Measurements from ENCODE around the gene COL23A1.

COL23A1 gene

DNA sequence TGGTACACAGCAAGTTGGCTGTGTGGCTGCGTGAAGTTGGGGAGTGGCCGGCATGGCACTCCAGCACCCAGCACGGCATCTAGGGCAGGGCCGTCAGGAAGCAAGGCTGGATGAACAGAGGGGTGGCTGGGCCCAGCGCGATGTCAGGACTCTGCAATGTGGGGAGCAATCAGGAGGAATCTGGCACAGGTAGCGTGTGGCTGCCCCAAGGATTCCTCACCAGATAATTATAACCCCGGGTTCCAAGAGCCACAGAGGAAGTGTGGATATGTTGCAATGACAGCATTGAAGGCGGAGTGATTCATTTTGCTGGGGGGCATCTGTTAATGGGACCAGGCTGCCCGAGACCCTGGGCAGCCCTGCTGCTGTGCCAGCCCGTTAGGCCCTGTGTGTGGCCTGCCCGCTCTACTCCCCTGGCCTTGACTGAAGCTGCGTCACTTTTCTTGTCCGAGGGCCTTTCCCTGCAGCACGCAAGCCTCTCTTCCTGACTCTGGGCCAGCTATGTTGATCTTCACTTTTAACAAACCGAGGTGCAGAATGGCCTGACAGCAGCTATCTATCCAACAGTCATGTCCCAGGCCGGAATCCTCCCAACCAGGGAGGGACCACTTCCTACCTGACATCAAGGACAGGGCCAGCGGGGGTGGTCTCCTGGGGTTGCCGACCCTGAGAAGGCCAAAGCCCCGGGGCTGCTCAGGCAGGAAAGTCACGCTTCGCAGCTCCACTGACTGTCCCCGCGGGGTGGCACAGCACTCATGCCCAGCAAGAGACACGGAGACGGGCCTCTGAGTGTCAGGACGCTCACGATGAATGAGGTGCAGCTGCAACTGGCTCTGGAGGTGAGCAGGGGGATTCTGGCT lies 239.6 kb downstream of the COL23A1 start:
- DNase-seq (ENCODE audit: extremely low read depth in 1 of 2, low read depth in 1 of 2): no peak

DNA sequence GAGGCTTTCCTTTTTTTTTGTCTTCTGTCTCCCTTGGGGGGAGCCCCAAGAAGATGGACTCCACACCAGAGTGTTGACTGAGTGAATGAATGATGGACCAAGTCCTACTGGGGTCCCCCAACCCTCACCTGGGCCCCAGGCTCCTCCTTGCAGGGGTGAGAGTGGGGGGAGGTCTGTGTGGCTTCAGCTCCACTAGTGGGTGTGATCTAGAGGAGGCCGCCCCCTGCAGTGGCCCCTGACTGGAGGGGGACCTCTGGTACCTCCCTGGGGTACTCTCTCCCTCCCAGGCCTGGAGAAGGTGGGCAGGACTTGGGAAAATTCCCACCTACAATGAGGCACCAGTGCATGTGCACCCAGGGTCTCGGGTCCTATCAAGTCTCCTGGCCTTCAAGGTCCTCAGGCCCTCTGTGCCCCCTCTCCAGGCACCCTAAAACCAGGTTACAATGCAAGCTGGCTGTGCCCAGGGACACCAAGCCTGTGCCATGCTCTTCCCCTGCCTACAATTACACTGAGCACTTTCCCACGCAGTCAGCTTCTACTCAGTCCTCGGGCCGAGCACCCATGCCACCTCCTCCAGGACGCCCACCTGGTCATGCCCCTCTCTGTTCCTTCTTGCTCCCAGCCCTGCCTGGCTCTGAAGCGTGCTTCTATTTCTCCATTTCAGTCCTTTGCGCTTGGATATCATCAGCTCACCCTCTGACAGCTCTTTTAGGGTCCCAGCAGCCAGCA lies 240.4 kb downstream of the COL23A1 start:
- DNase-seq (ENCODE audit: extremely low read depth in 1 of 2, low read depth in 1 of 2): no peak

DNA sequence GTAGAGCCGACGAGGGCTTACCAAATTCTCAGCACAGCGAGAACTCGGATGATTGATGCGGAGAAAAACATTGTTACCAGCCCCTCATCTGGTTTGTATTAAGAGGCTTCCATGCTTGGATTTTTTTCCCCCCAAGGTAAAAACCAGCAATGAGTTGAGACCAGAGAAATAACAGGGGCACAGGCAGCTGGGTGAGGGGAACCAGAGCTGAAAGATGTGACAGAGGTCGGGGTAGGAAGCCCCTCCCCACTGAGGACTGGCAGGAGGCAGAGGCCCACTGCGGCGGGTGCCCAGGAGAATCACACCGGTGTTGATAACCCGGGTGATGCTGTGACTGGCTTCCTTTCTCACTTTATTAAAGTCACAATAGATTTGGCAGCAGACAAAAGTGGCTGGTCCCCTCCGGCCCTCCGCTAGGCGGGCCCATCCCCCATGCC lies 241.1 kb downstream of the COL23A1 start:
- DNase-seq (ENCODE audit: extremely low read depth in 1 of 2, low read depth in 1 of 2): no peak

DNA sequence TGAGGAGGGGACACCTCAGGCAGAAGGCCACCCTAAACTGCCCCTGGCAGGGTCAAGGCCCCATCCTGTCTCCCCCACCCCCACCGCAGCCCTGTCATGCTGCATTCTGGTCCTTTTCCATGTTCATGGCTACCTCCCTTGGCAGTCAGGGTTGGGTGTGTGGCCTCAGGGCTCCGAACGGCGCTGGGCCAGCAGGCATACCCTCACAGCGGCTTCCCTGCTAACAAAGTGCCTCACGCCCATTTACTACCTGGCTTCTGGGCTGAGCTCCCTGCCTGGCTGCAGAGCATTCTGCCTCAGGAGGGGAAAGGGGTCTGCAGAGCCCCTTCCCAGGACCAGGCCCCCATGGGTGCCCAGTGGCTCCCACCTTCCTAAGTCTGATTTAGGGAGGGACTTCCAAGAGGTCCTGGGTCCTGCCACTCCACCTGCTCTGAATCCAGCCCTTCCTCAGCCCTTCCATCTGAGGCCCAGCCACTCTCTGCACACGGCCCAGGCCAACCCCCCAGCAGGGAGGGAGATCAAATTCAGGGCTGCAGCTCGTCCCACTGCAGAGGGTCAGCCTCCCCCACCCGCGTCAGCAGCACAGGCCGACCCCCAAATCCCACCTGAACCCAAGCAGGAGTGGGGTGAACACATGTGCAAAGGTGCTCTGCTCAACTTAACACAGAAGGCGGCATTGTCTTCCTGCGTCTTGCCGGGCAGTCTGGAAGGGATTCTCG lies 241.7 kb downstream of the COL23A1 start:
- no peak for DNase-seq (ENCODE audit: extremely low read depth in 1 of 2, low read depth in 1 of 2)

DNA sequence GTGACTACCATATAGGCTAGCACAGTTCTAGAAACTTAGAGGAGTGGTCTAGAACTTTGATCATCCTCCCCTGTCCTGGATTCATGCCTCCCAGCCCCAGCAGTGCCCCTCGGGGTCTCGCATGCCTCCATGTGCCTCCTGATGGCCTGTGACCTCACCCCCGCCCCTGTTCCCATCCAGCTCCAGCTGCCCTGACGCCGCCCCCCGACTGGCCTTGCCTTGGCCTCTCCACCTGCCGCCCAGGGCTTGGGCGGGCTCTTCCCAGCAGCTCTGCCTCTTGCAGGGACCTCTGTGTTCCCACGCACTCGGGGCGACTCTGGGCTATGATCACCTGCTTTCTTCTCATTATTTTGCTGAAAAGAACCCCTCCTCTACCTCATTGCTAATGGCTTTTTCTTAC lies 242.2 kb downstream of the COL23A1 start:
- DNase-seq (ENCODE audit: extremely low read depth in 1 of 2, low read depth in 1 of 2): no peak

DNA sequence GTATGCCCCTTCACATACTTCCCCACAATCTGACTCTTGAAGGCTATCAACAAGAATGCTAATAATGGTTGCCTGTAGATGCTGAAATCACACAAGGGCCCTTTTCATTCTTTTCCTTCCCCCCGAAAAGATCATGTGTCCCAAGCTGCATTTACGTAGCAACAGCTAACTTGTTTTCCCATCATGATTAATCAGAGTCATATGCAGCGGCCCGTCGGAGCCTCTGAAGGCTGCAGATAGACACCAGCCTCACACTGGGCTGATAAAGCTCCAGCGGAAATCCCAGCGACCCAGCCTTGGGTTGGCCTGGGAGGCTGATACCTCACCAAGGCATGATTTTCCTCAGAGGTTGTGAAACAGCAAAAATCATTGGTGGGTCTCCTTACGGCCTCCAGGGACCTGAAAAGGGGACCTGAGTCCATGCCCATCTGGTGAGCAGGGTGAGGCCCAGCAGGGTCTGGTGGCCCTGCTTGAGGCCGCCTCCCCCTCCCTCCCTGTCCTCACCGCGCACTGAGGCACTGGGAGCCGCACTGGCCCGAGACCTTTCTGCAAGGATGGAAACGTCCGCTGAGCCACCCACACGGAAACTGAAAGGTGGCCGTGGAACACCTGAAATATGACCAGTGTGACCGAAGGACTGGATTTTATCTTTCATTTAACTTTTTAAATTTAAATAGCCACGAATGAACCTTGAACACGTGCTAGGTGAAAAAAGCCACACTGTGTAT lies 243.4 kb downstream of the COL23A1 start:
- no peak for DNase-seq (ENCODE audit: extremely low read depth in 1 of 2, low read depth in 1 of 2)

DNA sequence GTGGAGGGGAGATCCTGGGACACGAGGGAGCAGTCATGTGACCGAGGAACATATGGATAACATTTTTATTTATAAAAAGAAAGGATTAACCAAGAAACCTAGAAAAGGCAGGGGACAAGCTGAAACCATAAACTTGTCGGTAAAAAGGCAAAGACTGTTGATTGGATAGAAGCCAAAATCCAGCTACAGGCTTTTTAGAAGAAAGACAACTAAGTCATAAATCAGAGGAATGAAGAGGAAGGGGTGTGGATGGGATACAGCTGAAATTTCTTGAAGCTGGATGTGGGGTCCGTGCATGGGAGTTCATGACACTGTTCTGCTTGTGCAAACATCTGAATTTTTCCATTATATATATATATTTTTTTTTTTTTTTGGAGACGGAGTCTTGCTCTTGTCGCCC lies 246.9 kb downstream of the COL23A1 start:
- DNase-seq (ENCODE audit: extremely low read depth in 1 of 2, low read depth in 1 of 2): no peak

DNA sequence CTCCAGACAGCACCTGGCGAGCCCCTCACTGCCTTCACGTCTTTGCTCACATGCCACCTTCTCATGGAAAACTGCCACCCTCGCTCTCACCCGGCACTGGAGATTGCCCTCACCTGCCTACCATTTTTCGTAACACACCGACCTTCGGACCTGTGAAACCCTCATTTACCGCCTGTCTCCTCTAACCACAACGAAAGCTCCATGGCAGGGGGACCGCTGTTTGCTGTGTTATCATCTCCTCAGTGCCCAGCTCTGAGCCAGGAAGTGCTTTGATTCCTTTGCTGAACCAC lies 248.4 kb downstream of the COL23A1 start:
- DNase-seq (ENCODE audit: extremely low read depth in 1 of 2, low read depth in 1 of 2): no peak

DNA sequence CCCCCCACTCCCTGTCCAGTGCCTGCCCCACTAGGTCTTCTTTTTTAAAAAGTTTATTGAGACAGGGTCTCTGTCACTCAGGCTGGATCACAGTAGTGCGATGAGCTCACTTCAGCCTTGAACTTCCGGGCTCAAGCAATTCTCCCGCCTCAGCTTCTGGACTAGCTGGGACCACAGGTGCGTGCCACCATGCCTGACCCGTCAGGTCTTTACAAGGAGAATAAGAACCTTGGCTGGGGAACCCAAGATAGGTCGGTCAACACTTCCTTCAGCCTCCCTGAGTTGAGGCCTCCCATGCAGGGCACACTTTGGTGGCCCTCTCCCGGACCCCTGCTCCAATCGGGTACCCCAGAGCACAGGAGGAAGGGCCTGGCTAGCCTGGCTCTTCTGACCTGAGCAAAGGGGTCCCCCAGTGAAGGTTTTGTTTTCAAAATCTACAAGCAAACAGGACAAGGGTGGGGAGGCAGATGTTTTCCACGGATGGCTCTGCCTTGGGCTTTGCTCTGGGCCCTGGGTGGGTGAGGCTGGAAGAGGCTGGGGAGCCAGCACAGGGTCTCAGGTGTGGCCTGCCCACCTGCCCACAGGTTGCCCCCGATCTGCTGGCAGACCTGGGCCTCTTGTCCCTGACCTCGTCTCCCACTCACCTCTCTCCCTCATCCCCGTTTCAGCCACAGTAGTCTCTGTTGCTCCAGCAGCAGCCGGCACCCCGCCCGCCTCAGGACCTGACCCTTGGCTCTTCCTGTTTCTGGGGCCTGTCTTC lies 248.9 kb downstream of the COL23A1 start:
- DNase-seq (ENCODE audit: extremely low read depth in 1 of 2, low read depth in 1 of 2): no peak

DNA sequence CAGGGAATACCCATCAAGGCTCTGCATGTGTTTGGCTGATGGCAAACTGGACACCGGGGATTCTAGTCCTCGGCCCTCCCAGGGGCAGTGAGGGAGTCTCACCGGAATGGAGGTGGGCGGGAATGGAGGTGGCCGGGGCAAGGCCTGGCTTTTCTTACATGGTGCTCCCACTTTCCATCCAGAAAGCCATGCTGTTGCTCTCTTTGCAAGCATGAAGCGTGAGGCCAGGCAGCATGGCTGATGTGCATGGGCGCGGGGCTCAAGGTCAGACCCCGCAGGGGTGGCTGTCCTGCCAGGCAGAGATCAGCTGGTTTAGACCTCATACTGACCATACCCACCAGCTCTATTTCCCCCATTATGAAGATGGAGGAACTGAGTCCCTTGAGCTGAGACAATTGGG lies 249.6 kb downstream of the COL23A1 start:
- no peak for DNase-seq (ENCODE audit: extremely low read depth in 1 of 2, low read depth in 1 of 2)

DNA sequence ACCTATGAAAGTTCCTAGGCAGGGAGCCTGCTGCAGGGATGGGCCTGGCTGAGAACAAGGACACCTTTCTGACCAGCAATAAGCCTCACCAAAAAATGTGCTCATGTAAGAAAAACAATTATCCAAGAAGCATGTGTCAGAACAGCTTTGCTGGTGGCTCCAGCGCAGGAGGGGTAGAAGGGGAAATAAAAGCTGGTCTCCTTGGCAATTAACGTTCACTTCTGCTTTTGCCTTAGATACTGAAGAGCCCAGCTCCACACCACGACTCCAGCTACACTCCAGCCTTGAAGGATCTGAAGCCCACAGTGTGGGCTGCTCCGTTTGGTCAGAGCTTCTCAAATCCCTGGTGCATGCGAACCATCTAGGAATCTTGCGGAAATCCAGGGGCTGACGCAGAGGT lies 250.0 kb downstream of the COL23A1 start:
- DNase-seq (ENCODE audit: extremely low read depth in 1 of 2, low read depth in 1 of 2): no peak

DNA sequence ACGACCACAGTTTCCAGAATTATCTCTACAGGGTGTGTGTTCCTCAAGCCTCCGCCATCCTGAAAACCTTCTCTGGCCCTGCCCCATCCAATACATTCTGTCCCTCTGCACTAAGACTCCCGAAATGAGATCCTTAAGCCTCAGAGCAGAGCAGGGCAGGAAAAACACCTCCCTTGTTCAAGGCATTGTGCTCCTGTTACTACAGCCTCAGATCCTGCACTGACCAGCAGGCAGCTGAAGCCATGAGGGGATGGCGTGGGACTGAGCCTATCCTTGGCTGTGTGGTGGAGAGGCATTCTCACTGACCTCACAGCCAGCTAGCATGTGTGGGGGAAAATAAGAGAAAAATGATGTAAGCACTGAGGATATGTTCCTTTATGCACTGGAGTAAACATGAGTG lies 250.9 kb downstream of the COL23A1 start:
- no peak for DNase-seq (ENCODE audit: extremely low read depth in 1 of 2, low read depth in 1 of 2)

DNA sequence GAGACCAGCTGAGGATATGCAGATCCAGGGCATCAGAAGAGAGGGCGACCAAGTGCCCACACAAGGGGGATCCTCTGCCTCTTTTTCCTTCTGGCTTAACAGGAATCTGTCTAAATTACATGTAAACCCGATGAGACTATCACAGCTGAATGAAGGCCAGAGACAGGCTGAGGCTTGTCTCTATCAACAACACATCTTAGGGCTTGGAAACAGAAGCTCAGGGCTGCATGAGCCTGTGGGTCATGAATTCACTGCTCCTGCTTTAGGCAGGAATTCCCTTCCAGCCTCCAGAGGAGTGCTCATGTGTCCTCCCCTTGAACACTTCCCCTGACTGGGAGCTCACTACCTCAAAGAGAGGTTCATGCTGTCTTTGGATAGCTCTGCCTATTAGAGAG lies 251.4 kb downstream of the COL23A1 start:
- no peak for DNase-seq (ENCODE audit: extremely low read depth in 1 of 2, low read depth in 1 of 2)

DNA sequence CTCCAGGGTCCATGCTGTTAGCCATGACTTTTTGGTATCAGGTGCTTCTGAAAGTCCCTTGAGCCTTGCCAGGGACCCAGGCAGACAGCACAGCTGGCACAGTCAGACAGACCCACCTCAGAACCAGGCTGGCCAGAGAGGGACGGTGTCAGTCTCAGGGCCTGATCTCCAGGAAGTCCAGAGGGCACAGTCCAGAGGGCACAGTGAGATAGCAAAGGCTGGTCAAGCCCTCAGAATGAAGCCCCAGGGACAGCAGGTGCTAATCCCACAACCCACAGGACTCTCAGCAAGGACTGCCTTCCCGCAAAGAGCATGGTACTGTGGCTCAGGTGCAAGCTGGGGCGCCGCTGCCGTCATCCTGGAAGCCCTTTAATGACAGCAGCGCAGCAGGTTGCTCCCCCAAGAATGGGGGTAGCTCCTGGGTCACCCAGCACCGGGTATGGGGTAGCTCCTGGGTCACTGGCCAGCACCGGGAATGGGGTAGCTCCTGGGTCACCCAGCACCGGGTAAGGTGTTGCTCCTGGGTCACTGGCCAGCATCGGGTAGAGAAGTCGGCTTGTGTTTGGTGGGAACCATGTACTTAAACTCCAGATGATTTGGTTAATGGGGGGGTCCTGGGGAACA lies 252.0 kb downstream of the COL23A1 start:
- DNase-seq (ENCODE audit: extremely low read depth in 1 of 2, low read depth in 1 of 2): no peak

DNA sequence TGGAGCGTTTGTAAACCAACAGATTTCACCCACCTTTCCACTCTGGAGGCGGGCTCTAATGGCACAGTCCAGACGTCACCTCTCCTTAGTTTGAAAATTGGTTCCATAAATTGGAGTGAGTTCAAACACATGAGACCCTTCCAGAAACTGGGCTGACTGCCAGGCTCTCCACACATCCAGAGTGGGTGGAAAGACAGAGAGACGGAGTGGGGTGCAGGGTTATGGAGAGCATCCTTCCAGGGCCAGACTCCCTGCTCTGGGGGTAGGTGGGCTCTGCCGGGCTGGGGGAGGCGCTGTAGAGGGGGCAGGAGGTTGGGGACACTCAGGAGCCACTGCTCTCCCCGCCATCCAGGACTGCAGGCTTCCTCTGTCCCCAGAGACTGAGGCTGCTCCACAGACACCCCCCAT lies 252.9 kb downstream of the COL23A1 start:
- DNase-seq (ENCODE audit: extremely low read depth in 1 of 2, low read depth in 1 of 2): no peak

DNA sequence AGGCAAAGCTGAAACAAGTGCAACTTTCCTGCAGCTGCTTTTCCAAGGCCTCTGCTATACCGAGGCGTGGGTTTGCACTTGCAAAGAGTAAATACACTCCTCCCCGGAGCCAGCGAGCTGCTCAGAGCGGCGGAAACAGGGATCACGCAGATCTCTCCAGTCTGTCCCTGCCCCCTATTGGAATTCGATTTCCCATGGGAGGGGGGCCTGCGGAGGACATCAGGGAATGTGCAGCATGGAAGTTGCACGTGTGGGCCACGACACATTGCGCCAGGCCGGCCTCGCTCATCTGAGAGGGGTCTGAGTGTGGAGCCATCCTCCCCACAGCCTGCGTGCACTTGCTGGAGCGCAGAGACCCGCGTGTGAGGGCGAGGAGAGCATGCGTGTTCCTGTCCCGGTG lies 253.3 kb downstream of the COL23A1 start:
- DNase-seq (ENCODE audit: extremely low read depth in 1 of 2, low read depth in 1 of 2): no peak

DNA sequence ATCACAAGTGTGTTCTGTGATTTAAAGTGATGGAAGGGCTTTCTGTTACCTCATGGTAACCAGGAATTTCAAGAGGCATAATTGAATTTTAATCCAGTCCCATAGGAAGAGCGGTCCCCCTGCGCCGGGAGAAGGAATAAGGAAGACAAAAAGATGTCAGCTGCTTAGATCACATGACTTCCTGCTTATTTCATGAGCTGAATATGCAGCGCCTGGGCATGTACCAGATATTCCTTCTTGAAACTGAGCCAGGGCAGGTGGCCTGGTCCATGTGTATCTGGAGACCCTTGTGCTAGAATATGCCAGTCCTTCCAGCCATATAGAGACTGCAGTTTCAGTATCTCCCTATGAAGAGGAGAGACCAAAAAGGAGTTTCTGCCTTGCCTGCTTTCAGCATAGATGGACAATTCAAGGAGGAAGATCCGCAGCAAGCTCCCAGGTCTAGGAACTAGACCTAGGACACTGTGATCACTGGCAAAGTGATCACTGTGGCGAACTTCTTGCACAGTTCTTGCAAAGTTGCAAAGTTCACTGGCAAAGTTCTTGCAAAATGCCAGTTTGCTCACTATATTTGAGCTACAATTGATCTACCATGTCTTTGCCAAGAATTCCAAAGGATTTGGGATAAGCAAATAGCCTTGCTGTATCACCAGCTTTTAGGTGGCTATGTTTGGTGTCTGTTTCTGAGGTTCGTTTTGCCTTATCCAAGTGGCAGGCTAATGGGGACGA lies 254.7 kb downstream of the COL23A1 start:
- no peak for DNase-seq (ENCODE audit: extremely low read depth in 1 of 2, low read depth in 1 of 2)

DNA sequence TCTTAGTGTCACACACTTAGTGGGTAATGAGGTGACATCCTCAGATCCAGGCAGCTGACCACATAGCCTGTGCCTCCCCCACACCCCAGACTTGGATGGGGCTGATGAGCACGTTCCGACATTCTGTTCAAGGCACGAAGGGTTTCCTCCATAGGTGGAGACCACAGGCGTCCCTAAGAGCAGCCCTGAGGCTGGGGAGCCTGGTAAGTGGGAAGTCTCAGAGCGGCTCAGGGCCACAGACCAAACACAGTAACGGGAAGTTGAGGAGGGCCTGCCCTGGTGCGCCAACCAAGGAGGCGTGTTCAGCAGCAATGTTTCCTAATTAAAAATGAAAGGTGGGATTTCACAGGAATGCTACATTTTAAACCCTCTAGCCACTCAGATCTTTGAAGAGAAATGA lies 255.3 kb downstream of the COL23A1 start:
- no peak for DNase-seq (ENCODE audit: extremely low read depth in 1 of 2, low read depth in 1 of 2)

DNA sequence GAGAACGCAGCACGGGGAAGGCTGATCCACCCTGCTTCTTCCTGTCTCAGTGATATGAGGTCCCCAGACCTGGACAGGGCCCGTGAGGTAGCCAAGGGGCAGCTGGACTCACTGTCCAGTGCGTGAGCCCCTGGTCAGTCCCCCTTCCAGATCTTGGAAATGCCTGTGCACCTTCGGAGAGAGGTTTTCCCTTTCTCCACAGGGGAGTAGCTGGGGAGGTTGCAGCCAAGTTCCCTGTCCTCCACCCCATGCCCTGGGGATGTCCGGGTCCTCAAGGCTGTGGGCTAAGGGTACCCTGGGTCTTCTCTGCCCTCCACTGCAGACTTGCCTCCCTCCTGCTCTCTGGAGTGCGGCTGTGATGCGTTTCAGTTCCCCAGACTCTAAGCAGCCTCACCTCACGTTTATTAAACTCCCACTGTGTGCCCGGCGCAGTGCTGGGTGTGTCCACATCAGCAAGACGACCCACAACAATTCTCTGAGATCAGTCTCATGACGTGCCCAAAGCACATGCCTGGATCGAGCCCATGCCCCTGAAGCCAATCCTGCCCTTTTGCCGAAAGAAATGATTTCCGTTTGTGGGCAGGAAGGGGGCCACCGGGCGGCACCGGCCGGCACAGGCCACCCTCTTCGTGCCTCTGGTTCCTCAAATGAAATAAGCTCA lies 256.2 kb downstream of the COL23A1 start:
- no peak for DNase-seq (ENCODE audit: extremely low read depth in 1 of 2, low read depth in 1 of 2)

All from stimulated activated CD8-positive, alpha-beta memory T cell treated with anti-CD3 and anti-CD28 coated beads, Interleukin-7, amount 100 ng/mL, for 48 hours (primary cell).